ENCODE data around the gene ABCG8.

Gene ABCG8

DNA sequence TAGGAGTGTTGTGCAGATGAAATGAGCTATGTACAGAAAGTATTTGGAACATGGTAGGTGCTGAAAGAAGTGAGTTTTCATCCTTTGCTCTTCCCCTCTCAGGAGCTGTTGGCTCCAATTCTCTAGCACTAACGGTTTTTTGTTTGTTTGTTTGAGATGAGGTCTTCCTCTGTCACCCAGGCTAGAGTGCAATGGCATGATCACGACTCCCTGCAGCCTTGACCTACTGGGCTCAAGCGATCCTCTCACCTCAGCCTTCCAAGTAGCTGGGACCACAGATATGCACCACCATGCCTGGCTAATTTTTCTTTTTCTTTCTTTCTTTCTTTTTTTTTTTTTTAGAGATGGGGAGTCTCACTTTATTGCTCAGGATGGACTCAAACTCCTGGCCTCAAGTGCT is 12.9 kb upstream of the ABCG8 start:
- no peaks in the 10 kb centered on the region for H3K4me1 ChIP-seq (ENCODE audit: control insufficient read depth, insufficient read depth, low read length, unreplicated experiment)
- H2AFZ ChIP-seq (ENCODE audit: low read length, unreplicated experiment): no peak overlapping the region
- H3K79me2 ChIP-seq (ENCODE audit: control insufficient read depth, insufficient read depth, low read length, unreplicated experiment): no peaks in the 10 kb centered on the region
- H3K27ac ChIP-seq (ENCODE audit: low read depth, low read length): no peak overlapping the region
- peaks cover 58% of the 10 kb centered on the region for H3K27me3 ChIP-seq (ENCODE audit: insufficient read depth, low read length)
- no peaks in the 10 kb centered on the region for H3K36me3 ChIP-seq (ENCODE audit: insufficient read depth, low read length)
- no peak overlapping the region for H3K4me3 ChIP-seq (ENCODE audit: low read depth, low read length)

DNA sequence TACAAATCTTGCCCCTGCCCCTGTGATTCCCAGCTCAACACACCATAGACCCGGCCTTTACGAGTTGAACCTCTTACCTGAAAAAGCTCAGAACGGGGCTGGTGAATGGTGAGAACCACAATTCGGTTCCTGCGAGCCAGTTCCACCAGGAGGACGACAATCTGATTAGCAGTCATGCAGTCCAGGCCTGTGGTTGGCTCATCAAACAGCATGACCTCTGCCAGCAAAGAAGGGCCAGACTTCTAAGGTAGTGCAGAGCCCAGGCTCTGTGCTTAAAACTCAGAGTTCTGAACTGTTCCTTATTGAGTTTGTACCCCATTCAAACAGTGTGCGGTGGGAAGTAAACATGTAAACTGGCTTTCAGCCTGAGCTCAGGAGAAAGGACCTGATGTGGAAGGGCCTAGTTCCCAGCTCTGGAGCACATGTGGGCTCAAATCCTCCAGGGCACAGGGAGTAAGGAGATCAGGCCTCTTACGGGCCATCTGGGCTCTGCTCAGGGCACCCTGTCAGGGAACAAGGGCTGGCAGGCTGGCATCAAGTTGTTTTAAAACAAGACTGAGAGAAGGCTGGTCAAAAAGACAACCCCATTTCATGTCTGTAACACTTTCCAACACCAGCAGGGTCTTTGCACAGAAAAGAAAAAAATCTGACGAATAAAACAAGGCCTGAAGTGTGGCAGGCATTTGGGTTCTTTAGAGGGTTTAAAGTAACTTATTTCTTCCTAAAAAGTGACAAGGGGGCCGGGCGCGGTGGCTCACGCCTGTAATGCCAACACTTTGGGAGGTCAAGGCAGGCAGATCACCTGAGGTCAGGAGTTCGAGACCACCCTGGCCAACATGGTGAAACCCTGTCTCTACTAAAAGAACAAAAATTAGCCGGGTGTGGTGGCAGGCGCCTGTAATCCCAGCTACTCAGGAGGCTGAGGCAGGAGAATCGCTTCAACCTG is 12.2 kb upstream of the ABCG8 start:
- Histone ChIP-seq H3K4me1 (ENCODE audit: control insufficient read depth, insufficient read depth, low read length, unreplicated experiment) (no peaks in the 10 kb centered on the region), H3K4me3 (ENCODE audit: low read depth, low read length) (no peak overlapping the region), H3K36me3 (ENCODE audit: insufficient read depth, low read length) (no peaks in the 10 kb centered on the region), H2AFZ (ENCODE audit: low read length, unreplicated experiment) (no peak overlapping the region), H3K27me3 (ENCODE audit: insufficient read depth, low read length) (peaks cover 57% of the 10 kb centered on the region), H3K79me2 (ENCODE audit: control insufficient read depth, insufficient read depth, low read length, unreplicated experiment) (no peaks in the 10 kb centered on the region), H3K27ac (ENCODE audit: low read depth, low read length) (no peak overlapping the region)

DNA sequence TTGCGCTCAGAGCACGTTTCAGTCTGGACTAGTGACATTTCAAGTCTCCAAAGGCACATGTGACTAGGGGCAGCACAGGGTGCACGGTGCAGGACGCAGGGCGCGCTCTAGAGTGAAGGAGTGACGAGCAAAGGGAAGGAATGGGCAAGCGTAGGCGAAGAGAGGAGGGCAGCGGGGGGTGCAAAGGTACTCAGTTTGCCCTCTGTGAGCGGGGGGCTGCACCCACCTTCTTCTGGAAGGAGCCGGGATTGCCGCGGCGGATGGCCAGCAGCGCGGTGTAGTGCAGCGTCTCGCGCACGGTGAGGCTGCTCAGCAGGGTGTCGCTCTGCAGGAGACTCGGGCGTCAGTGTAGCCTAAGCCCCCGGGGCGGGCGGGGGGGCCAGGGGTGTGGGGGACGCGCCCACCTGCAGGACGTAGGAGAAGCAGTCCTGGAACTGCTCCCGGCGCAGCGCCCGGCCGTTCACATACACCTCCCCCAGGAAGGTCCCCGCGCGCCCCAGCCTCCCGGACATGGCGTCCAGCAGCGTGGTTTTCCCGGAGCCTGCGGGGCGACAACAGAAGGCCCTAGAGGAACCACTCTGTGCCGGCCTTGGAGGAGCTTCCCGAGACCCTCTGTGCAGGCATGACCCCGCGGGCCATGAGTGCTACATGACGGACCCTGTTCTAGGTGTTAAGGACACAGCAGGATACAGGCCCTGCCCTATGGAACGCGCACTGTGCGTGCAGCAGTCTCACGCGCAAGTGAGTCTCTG is 7.1 kb upstream of the ABCG8 start:
- Histone ChIP-seq H3K4me1 (ENCODE audit: control insufficient read depth, insufficient read depth, low read length, unreplicated experiment) (no peaks in the 10 kb centered on the region), H3K4me3 (ENCODE audit: low read depth, low read length) (no peak overlapping the region), H3K79me2 (ENCODE audit: control insufficient read depth, insufficient read depth, low read length, unreplicated experiment) (no peaks in the 10 kb centered on the region), H3K27ac (ENCODE audit: low read depth, low read length) (no peak overlapping the region), H3K27me3 (ENCODE audit: insufficient read depth, low read length) (peaks cover 39% of the 10 kb centered on the region), H2AFZ (ENCODE audit: low read length, unreplicated experiment) (no peak overlapping the region), H3K36me3 (ENCODE audit: insufficient read depth, low read length) (no peaks in the 10 kb centered on the region)

DNA sequence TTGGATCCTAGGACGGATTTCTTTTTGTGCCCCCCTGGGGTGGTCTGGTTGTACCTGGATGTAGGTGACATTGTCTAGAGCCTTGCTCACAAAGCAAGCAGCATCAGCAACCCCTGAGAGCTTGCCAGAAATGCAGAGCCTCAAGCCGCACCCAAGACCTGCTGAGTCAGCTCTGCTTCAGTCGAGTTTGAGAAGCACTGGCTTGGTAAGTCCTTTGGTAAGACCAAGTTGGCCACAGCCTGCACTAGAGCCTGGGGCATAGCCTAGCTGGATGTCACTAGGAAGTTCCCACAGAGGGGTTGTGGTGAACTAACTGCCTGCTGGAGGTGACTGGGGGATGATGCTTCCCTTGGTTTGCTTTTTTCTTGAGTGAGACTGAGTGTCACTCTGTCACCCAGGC is 6.3 kb upstream of the ABCG8 start:
- Histone ChIP-seq H3K79me2 (ENCODE audit: control insufficient read depth, insufficient read depth, low read length, unreplicated experiment) (no peaks in the 10 kb centered on the region), H2AFZ (ENCODE audit: low read length, unreplicated experiment) (no peak overlapping the region), H3K27me3 (ENCODE audit: insufficient read depth, low read length) (peaks cover 39% of the 10 kb centered on the region), H3K36me3 (ENCODE audit: insufficient read depth, low read length) (no peaks in the 10 kb centered on the region), H3K27ac (ENCODE audit: low read depth, low read length) (no peak overlapping the region), H3K4me1 (ENCODE audit: control insufficient read depth, insufficient read depth, low read length, unreplicated experiment) (no peaks in the 10 kb centered on the region), H3K4me3 (ENCODE audit: low read depth, low read length) (no peak overlapping the region)

DNA sequence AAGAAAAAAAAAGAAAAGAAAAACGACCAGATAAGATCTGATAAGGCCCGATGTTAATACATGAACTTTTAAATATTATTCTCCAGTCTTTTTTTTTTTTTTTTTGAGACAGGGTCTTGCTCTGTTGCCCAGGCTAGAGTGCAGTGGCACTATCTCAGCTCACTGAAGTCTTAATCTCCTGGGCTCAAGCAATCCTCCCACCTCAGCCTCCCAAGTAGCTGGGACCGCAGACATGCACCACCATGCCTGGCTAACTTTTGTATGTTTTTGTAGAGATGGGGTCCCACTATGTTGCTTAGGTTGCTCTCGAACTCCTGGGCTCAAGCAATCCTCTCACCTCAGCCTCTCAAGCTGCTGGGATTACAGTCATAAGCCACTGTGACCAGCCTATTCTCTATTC is 1.7 kb upstream of the ABCG8 start:
- no peaks in the 10 kb centered on the region for H3K36me3 ChIP-seq (ENCODE audit: insufficient read depth, low read length)
- no peak overlapping the region for H3K27ac ChIP-seq (ENCODE audit: low read depth, low read length)
- no peak overlapping the region for H3K4me3 ChIP-seq (ENCODE audit: low read depth, low read length)
- H3K79me2 ChIP-seq (ENCODE audit: control insufficient read depth, insufficient read depth, low read length, unreplicated experiment): no peaks in the 10 kb centered on the region
- no peak overlapping the region for H2AFZ ChIP-seq (ENCODE audit: low read length, unreplicated experiment)
- peaks cover 26% of the 10 kb centered on the region for H3K27me3 ChIP-seq (ENCODE audit: insufficient read depth, low read length)
- H3K4me1 ChIP-seq (ENCODE audit: control insufficient read depth, insufficient read depth, low read length, unreplicated experiment): no peaks in the 10 kb centered on the region

DNA sequence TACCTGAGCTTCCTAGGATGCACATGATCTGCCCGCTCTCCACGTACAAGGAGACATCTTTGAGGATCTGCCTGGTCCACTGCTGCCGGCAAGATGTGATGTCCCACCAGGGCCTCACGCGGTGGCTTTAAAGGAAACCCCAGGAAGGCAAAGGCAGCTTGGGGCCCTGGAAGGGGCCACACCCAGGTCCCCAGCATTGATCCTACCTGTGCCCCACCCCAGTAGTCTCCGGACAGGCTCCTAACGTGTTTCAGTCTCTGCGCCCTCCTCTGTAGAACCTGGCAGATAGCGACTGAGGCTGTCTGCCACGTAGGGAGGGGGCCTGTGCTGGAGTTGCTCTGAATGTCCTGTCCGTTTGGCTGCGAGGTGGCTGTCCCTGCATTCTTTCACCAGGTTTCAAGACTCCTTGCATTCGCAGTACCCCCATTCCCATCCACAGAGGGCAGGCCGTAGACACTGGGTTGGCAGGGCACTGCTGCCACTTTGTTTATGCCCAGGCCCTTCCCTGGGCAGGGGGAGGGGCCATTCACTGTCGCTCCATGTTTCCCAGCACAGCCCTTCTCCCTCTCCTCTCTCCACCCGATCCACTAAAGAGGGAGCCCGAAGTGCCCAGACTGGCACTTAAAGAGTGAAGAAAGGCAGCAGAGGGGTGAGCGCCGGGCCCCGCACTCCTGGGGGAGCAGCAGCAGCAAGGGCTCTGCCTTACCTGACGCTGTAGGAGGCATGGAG is 776 bp upstream of the ABCG8 start:
- no peaks in the 10 kb centered on the region for H3K79me2 ChIP-seq (ENCODE audit: control insufficient read depth, insufficient read depth, low read length, unreplicated experiment)
- no peaks in the 10 kb centered on the region for H3K4me1 ChIP-seq (ENCODE audit: control insufficient read depth, insufficient read depth, low read length, unreplicated experiment)
- H3K27ac ChIP-seq (ENCODE audit: low read depth, low read length): no peak overlapping the region
- H3K36me3 ChIP-seq (ENCODE audit: insufficient read depth, low read length): no peaks in the 10 kb centered on the region
- H3K4me3 ChIP-seq (ENCODE audit: low read depth, low read length): no peak overlapping the region
- H2AFZ ChIP-seq (ENCODE audit: low read length, unreplicated experiment): no peak overlapping the region
- peaks cover 26% of the 10 kb centered on the region; the same call in 1 of the 2 replicates for H3K27me3 ChIP-seq (ENCODE audit: insufficient read depth, low read length)

DNA sequence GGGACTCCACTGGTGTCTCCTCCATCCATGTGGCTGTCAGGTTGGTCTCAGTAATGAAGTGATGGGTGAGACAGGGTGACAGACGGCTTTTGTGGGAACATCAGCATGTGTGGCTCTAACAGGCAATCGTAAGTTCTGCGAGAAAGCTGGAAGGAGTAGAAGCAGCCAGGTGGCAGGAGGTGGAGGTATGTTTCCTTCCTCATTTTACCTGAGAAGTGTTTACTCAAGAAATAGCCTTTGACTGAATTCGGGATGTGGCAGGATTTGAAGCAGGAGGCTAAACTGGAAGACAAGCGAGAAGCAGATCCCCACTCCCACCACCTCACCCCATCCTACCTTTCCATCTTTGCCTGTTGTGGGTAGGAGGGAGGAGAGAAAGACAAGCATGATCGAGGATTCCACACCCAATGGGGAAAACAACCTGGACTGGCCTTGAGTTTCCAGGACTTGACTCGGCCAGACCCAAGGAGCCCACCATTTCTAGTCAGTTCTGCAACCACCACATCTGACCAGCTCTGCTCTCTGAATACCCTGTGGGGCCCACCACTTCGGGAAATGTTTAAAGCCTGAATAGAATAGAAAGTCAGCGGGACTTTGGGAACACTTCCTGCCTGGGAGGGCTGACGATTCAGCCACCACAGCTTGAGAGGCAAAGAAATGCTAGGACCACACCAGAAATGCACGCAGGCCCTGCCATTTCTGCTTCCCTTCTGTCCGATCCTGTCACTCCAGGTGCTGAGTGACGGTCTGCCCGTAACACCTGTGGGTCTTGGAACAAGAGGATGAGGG is 1.2 kb downstream of the ABCG8 start:
- Histone ChIP-seq H3K27me3 (ENCODE audit: insufficient read depth, low read length) (peaks cover 34% of the 10 kb centered on the region; the same call in 1 of the 2 replicates), H3K36me3 (ENCODE audit: insufficient read depth, low read length) (no peaks in the 10 kb centered on the region), H2AFZ (ENCODE audit: low read length, unreplicated experiment) (no peak overlapping the region), H3K27ac (ENCODE audit: low read depth, low read length) (no peak overlapping the region), H3K79me2 (ENCODE audit: control insufficient read depth, insufficient read depth, low read length, unreplicated experiment) (no peaks in the 10 kb centered on the region), H3K4me3 (ENCODE audit: low read depth, low read length) (no peak overlapping the region), H3K4me1 (ENCODE audit: control insufficient read depth, insufficient read depth, low read length, unreplicated experiment) (no peaks in the 10 kb centered on the region)

DNA sequence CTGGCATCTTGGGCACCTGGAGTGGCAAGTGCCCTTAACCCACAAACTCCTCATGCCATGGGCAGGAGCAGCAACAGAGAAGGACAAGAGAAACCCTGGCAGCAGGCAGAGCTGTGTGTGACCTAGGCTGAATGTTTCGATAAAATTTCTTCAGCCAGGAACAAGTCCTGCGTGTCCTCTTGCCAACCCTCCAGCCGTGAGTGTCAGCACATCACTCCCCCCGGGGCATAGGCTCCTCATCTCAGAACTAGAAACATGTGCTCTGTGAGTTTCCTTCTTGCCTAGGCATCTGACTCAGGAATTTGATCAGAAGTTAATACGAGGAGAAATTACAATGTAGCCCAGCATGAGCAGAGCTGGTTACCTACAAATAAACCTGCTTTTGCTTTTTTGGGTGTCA is 2.2 kb downstream of the ABCG8 start:
- peaks cover 33% of the 10 kb centered on the region; the same call in 1 of the 2 replicates for H3K27me3 ChIP-seq (ENCODE audit: insufficient read depth, low read length)
- no peak overlapping the region for H3K4me3 ChIP-seq (ENCODE audit: low read depth, low read length)
- no peaks in the 10 kb centered on the region for H3K36me3 ChIP-seq (ENCODE audit: insufficient read depth, low read length)
- no peaks in the 10 kb centered on the region for H3K4me1 ChIP-seq (ENCODE audit: control insufficient read depth, insufficient read depth, low read length, unreplicated experiment)
- no peak overlapping the region for H3K27ac ChIP-seq (ENCODE audit: low read depth, low read length)
- no peak overlapping the region for H2AFZ ChIP-seq (ENCODE audit: low read length, unreplicated experiment)
- H3K79me2 ChIP-seq (ENCODE audit: control insufficient read depth, insufficient read depth, low read length, unreplicated experiment): no peaks in the 10 kb centered on the region

DNA sequence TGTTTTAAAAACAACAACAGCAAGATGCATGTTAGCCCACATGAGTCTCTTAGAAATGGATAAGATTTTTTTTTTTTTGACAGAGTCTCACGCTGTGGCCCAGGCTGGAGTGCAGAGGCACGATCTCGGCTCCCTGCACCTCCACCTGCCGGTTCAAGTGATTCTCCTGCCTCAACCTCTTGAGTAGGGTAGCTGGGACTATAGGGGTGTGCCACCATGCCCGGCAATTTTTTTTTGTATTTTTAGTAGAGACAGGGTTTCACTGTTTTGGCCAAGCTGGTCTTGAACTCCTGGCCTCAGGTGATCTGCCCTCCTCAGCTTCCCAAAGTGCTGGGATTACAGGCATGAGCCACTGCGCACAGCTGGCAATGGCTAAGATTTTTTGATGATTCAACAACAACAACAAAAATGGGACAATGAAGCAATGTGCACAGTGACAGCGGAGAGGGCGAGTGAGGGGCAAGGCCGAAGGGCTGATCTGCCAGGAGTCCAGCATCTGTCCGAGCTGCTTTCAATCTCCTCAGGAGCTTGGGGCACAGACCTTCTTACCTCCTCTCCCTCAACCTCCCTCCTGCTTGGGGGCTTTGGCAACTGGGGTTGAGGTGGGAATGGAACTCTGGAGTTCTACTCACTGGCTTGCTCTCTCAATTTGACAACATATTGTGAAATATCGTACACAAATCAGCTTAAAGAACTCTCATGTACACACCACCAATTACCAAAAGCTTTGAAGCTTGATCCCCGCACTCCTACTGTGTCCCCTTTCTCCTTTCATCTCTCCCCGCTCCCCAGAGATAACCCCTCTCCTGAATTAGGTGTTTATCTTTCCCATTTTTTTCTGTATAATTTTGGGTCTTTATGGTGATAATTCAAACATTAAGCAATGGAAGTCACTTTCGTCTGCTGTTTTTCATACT is 3.4 kb downstream of the ABCG8 start:
- no peaks in the 10 kb centered on the region for H3K79me2 ChIP-seq (ENCODE audit: control insufficient read depth, insufficient read depth, low read length, unreplicated experiment)
- no peak overlapping the region for H3K27ac ChIP-seq (ENCODE audit: low read depth, low read length)
- H3K4me3 ChIP-seq (ENCODE audit: low read depth, low read length): no peak overlapping the region
- no peaks in the 10 kb centered on the region for H3K4me1 ChIP-seq (ENCODE audit: control insufficient read depth, insufficient read depth, low read length, unreplicated experiment)
- no peaks in the 10 kb centered on the region for H3K36me3 ChIP-seq (ENCODE audit: insufficient read depth, low read length)
- no peak overlapping the region for H2AFZ ChIP-seq (ENCODE audit: low read length, unreplicated experiment)
- H3K27me3 ChIP-seq (ENCODE audit: insufficient read depth, low read length): peaks cover 33% of the 10 kb centered on the region; the same call in 1 of the 2 replicates
